ENCODE measurements around the gene GABRB3.

Gene GABRB3

GRCh38 chr15:26658290-26658689, 114.6 kb downstream of the GABRB3 start:
- TF ChIP-seq CTCF (IDR thresholded peaks at IDR 0.05; ENCODE audit: low read length, missing control alignments): no peak
- no peak for DNase-seq (ENCODE audit: low read depth)
- H3K4me3 ChIP-seq (replicated peaks; ENCODE audit: low read depth, low read length): no peak overlapping the region

- no peak for TF ChIP-seq CTCF (IDR thresholded peaks at IDR 0.05; ENCODE audit: low read length, missing control alignments)
- DNase-seq (ENCODE audit: low read depth): no peak
- no peak overlapping the region for H3K4me3 ChIP-seq (replicated peaks; ENCODE audit: low read depth, low read length)
Observed at GRCh38 chr15:26656080-26656479, 116.8 kb downstream of the GABRB3 start.

- no peak for DNase-seq (ENCODE audit: low read depth)
- H3K4me3 ChIP-seq (replicated peaks; ENCODE audit: low read depth, low read length): no peak overlapping the region
- TF ChIP-seq CTCF (IDR thresholded peaks at IDR 0.05; ENCODE audit: low read length, missing control alignments): no peak
Observed at GRCh38 chr15:26651909-26652308, 121.0 kb downstream of the GABRB3 start.

GRCh38 chr15:26648676-26649075, 124.2 kb downstream of the GABRB3 start:
- DNase-seq (ENCODE audit: low read depth): no peak
- no peak overlapping the region for H3K4me3 ChIP-seq (replicated peaks; ENCODE audit: low read depth, low read length)
- no peak for TF ChIP-seq CTCF (IDR thresholded peaks at IDR 0.05; ENCODE audit: low read length, missing control alignments)

GRCh38 chr15:26644948-26645347, 127.9 kb downstream of the GABRB3 start:
- H3K4me3 ChIP-seq (replicated peaks; ENCODE audit: low read depth, low read length): no peak overlapping the region
- DNase-seq (ENCODE audit: low read depth): no peak
- no peak for TF ChIP-seq CTCF (IDR thresholded peaks at IDR 0.05; ENCODE audit: low read length, missing control alignments)

GRCh38 chr15:26641144-26641543, 131.7 kb downstream of the GABRB3 start:
- no peak for DNase-seq (ENCODE audit: low read depth)
- no peak overlapping the region for H3K4me3 ChIP-seq (replicated peaks; ENCODE audit: low read depth, low read length)
- TF ChIP-seq CTCF (IDR thresholded peaks at IDR 0.05; ENCODE audit: low read length, missing control alignments): no peak

GRCh38 chr15:26640601-26641000, 132.3 kb downstream of the GABRB3 start:
- no peak overlapping the region for H3K4me3 ChIP-seq (replicated peaks; ENCODE audit: low read depth, low read length)
- no peak for DNase-seq (ENCODE audit: low read depth)
- no peak for TF ChIP-seq CTCF (IDR thresholded peaks at IDR 0.05; ENCODE audit: low read length, missing control alignments)
